Thyroid gland (tissue), 4 donors: ENCODE measurements around the gene ANKHD1.

Source experiments
- CTCF ChIP-seq, 6 experiments: fragments of 200-600 bp in 3 of 6; fragments of 450-650 bp in 3 of 6; sonication (generic) in 3 of 6; IDR thresholded peaks; one replicate each; pipeline ENCODE4 v1.5.1; 2016 to 2019; ENCODE audit warnings: antibody characterized with exemption in 6 of 6, mild to moderate bottlenecking in 2 of 6, inconsistent platforms in 1 of 6, moderate library complexity in 1 of 6
- POLR2A ChIP-seq, 2 donors: fragments of 450-650 bp; IDR thresholded peaks; one replicate each; pipeline ENCODE4 v1.6.1; 2017; ENCODE audit warnings: antibody characterized with exemption in 2 of 2, mild to moderate bottlenecking in 2 of 2, moderate library complexity in 1 of 2

GRCh38 chr5:140355546-140355945 lies 46.1 kb upstream of the ANKHD1 start:
- no peak for TF ChIP-seq CTCF (IDR thresholded peaks at IDR 0.05)
- no peak for TF ChIP-seq POLR2A (IDR thresholded peaks at IDR 0.05)
